DND-41 (cell line): ENCODE data around the gene TMA7B.

ENCODE experiments used
- ATAC-seq: fragments of 200-7000 bp; cut with Tn5 transposase; 3 replicates; pipeline ENCODE4 v1.9.1; 2021; ENCODE audit warnings: low read depth; ENCODE audit not compliant: insufficient read depth
- DNase-seq: peaks from one replicate; pipeline ENCODE4 v3.0.0-alpha.2; 2020
- H2AFZ ChIP-seq: 2 replicates; pipeline ENCODE4 v1.6.0; 2012; ENCODE audit warnings: low read depth, low read length
- H3K27ac ChIP-seq: 2 replicates; pipeline ENCODE4 v1.5.1; 2012; ENCODE audit warnings: low read length, inconsistent platforms
- H3K27me3 ChIP-seq: fragments of 200-600 bp; sonication (generic); 2 replicates; pipeline ENCODE4 v1.6.0; 2012; ENCODE audit warnings: low read length, mild to moderate bottlenecking, inconsistent platforms; ENCODE audit not compliant: insufficient read depth, poor library complexity
- H3K36me3 ChIP-seq: 2 replicates; pipeline ENCODE4 v1.5.1; 2012; ENCODE audit warnings: low read length, inconsistent platforms; ENCODE audit not compliant: insufficient read depth
- H3K4me1 ChIP-seq: 2 replicates; pipeline ENCODE4 v1.5.1; 2012; ENCODE audit warnings: mild to moderate bottlenecking, low read length; ENCODE audit not compliant: insufficient read depth
- H3K4me2 ChIP-seq: 2 replicates; pipeline ENCODE4 v1.6.0; 2012; ENCODE audit warnings: mild to moderate bottlenecking, moderate library complexity, low read length, inconsistent platforms; ENCODE audit not compliant: insufficient read depth
- H3K4me3 ChIP-seq, 2 experiments: fragments of 200-600 bp in 1 of 2; shearing (Covaris generic) in 1 of 2; 2 replicates each; pipeline ENCODE4 v1.5.1; 2012 to 2016; ENCODE audit warnings: inconsistent platforms in 2 of 2, low read length in 2 of 2, mild to moderate bottlenecking in 2 of 2, low read depth in 1 of 2, moderate library complexity in 1 of 2
- H3K79me2 ChIP-seq: 2 replicates; pipeline ENCODE4 v1.6.0; 2012; ENCODE audit warnings: low read length, inconsistent platforms; ENCODE audit not compliant: insufficient read depth
- H3K9ac ChIP-seq: 2 replicates; pipeline ENCODE4 v1.6.0; 2012; ENCODE audit warnings: low read depth, mild to moderate bottlenecking, inconsistent platforms, low read length, moderate library complexity
- H3K9me3 ChIP-seq: 2 replicates; pipeline ENCODE4 v1.5.1; 2012; ENCODE audit warnings: low read length, moderate library complexity, mild to moderate bottlenecking, inconsistent platforms; ENCODE audit not compliant: insufficient read depth, severe bottlenecking
- H4K20me1 ChIP-seq: 2 replicates; pipeline ENCODE4 v1.6.0; 2012; ENCODE audit warnings: low read length; ENCODE audit not compliant: insufficient read depth
- EZH2 ChIP-seq: IDR thresholded peaks from 3 replicates; pipeline ENCODE4 v1.6.1; 2012; ENCODE audit warnings: borderline replicate concordance, low read depth, mild to moderate bottlenecking, moderate library complexity, low read length, inconsistent platforms; ENCODE audit not compliant: severe bottlenecking
- TF ChIP-seq, protein P1 (sequence below): IDR thresholded peaks from 2 replicates; pipeline ENCODE4 v1.5.1; 2012; ENCODE audit warnings: borderline replicate concordance, low read length, moderate library complexity, mild to moderate bottlenecking; ENCODE audit not compliant: poor library complexity, severe bottlenecking; ENCODE audit errors: extremely low read depth

The TMA7B gene

DNA sequence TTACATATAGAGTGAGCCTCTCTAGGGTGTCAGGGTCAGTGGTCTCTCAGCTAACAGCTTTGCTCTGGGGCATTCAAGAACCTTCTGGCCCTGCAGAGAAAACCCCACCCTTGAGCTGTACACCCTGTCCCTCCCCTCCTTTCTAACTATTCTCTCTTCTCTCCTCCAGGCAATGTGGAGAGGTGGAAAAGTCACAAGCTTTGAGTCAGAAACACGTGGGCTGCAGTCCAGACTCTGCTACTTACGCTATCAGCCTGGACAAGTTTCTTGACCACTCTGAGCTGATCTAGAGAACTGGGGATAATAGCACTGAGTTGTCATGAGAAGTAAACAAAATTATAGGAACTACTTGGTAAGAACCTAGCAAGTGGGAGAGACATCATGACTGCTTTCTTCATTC is 23.8 kb downstream of the TMA7B start:
- no peak for DNase-seq
- no peak overlapping the region for H3K9ac ChIP-seq
- TF ChIP-seq, protein P1, sequence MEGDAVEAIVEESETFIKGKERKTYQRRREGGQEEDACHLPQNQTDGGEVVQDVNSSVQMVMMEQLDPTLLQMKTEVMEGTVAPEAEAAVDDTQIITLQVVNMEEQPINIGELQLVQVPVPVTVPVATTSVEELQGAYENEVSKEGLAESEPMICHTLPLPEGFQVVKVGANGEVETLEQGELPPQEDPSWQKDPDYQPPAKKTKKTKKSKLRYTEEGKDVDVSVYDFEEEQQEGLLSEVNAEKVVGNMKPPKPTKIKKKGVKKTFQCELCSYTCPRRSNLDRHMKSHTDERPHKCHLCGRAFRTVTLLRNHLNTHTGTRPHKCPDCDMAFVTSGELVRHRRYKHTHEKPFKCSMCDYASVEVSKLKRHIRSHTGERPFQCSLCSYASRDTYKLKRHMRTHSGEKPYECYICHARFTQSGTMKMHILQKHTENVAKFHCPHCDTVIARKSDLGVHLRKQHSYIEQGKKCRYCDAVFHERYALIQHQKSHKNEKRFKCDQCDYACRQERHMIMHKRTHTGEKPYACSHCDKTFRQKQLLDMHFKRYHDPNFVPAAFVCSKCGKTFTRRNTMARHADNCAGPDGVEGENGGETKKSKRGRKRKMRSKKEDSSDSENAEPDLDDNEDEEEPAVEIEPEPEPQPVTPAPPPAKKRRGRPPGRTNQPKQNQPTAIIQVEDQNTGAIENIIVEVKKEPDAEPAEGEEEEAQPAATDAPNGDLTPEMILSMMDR: no peak
- no peak for TF ChIP-seq EZH2

DNA sequence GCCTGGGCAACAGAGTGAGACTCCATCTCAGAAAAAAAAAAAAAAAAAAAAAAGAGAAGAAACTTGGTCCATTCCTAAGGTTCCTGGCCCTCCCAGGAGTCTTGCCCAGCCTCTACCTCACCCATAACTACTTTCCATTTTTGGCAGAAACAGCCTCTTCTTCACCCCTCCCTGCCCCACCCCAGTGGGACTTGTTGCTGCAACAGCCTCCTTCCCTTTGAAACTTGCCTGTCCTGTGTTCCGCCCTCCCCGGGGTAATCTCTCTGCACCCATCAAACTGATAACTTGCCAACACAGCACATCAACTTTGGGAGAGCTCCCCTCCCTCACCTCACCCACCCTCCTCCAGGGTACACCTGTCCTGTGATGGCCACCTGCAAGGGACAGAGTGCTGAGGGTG is 24.5 kb downstream of the TMA7B start:
- H3K27me3 ChIP-seq: no peaks in the 10 kb centered on the region
- H3K9ac ChIP-seq: no peak overlapping the region
- no peaks in the 10 kb centered on the region for H3K4me1 ChIP-seq
- no peaks in the 10 kb centered on the region for H3K9me3 ChIP-seq
- DNase-seq (no peak), ATAC-seq (no peak)
- H3K36me3 ChIP-seq: no peaks in the 10 kb centered on the region
- H3K79me2 ChIP-seq: no peaks in the 10 kb centered on the region
- H3K4me2 ChIP-seq: no peak overlapping the region
- H3K27ac ChIP-seq: no peak overlapping the region
- no peaks in the 10 kb centered on the region for H4K20me1 ChIP-seq
- no peak overlapping the region for H3K4me3 ChIP-seq
- no peak for TF ChIP-seq EZH2
- TF ChIP-seq, protein P1: no peak
- H2AFZ ChIP-seq: no peak overlapping the region

More for the DNA sequence above, 23.8 kb downstream of the TMA7B start:
- ATAC-seq: no peak
- Histone ChIP-seq H3K27ac (no peak overlapping the region), H4K20me1 (no peaks in the 10 kb centered on the region), H3K36me3 (no peaks in the 10 kb centered on the region), H3K9me3 (no peaks in the 10 kb centered on the region), H3K4me2 (no peak overlapping the region), H3K4me1 (no peaks in the 10 kb centered on the region), H3K4me3 (no peak overlapping the region), H2AFZ (no peak overlapping the region), H3K27me3 (no peaks in the 10 kb centered on the region), H3K79me2 (no peaks in the 10 kb centered on the region)

DNA sequence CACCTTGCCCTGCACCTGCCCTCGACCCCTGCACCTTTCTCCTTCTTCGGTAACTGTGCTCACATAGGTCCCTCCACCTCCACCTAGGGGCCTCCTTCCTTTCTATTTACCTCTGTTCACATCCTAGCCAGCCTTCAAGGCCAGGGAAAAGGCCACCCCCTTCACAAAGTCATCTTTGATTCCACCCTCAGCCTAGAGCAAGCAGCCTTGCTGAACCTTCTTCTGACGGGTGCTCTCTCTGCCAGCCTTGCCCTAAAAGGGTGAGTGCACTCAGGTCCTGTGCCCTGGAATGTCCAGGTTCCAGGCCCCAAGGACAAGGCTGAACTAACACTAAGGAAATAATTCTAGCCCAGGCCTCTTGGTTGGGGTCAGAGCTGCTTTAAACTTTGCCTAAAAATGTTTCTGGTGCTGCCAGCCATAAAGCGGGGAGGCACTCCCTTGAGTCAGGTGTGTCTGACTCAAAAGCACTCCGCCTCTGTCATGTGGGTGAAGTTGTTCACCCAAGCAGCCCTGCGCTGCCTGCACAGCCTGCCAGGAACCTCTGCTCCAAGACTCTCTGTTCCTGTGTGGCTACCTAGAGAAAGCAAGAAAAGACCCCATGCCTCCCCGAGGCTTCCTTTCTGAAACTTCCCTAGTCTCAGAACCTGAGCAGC is 25.3 kb downstream of the TMA7B start:
- Histone ChIP-seq H3K27me3 (no peaks in the 10 kb centered on the region), H3K9me3 (no peaks in the 10 kb centered on the region), H3K27ac (no peak overlapping the region), H4K20me1 (no peaks in the 10 kb centered on the region), H3K4me2 (no peak overlapping the region), H3K4me3 (no peak overlapping the region), H3K36me3 (no peaks in the 10 kb centered on the region), H3K9ac (no peak overlapping the region), H3K4me1 (no peaks in the 10 kb centered on the region), H3K79me2 (no peaks in the 10 kb centered on the region), H2AFZ (no peak overlapping the region)
- ATAC-seq (no peak), DNase-seq (no peak)
- no peak for TF ChIP-seq EZH2
- TF ChIP-seq, protein P1: no peak
